ENCODE data around the gene PPP1CC. TPM values are rescaled to one million over a fixed set of nuclear protein-coding genes. Genes with fewer than 3 reads are reported as not detected.
A peak's percentile ranks its signal among the peaks of the same experiment; 100 is the strongest.

PPP1CC gene
- polyA plus RNA-seq, 1 of the 3 experiments (the other 2 are of a cell fraction), result 62.0 TPM

DNA sequence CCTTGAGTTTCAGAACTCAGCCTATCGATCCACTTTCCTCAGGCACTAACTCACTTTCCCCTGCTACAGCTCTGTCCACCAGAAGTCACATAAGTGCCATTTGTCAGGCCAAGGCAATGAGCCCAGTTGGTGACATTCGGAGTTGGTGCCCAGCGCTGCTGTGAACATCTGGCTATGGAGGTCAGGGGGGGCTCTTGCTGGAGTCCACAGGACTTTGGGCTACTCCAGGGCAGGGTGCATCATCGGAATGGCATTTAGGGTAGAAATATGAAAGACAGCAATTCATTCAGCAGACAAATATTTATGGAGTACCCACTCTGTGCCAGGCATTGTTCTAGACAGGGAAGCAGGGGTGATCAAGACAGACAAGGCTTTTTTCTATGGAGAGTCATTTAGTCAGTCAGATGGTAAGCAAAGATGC, 1.5 kb upstream of the PPP1CC start (continued):
- TF ChIP-seq PBX3 (IDR thresholded peaks at IDR 0.05), result peak; percentile 88

DNA sequence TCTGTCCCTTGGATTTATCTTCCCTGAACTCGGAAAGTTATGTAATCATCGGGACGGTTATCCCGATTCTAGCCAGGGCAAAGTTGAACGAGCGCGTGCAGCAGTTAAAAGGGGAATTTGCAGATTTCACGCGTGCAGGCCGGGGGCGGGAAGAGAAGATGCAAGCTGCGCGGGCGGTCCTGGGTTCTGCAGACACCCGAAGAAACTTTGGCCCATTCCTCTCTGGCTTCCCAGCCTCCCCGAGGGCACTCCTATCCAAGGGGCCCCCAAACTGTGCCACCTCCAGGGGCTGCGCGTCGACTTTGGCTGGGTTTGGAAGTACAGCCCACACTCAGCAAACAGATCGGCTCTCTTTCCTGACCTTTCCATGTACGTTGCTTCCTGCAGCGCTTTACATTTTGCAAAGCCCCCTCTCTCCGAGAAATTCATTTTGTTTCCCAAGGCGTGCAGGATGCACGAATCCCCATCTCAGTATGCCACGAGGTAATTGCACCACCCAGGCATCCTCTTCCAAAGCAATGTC, 941 bp upstream of the PPP1CC start:
- Histone ChIP-seq H3K79me2 (ENCODE audit: insufficient read depth) (peaks cover 41% of the 10 kb centered on the region), H2AFZ (ENCODE audit: low read depth) (peak overlapping the region; percentile 99), H3K27ac (ENCODE audit: low read depth in 2 of 2, low read length in 1 of 2) (peak overlapping the region; percentile 49 to 70; a peak in 3 of 4 replicates), H3K9me3 (no peaks in the 10 kb centered on the region), H3K9ac (peak overlapping the region; percentile 66; the same call in 1 of the 2 replicates), H3K36me3 (replicated peaks in 1 of 2; ENCODE audit: control insufficient read depth in 1 of 2, insufficient read depth in 2 of 2, low read length in 1 of 2) (peaks cover 0 to 6% of the 10 kb centered on the region in 2 experiments), H3K9me2 (no peaks in the 10 kb centered on the region), H3F3A (replicated peaks; ENCODE audit: insufficient read depth) (peaks cover 20% of the 10 kb centered on the region), H3K4me2 (peak overlapping the region; percentile 94), H3K4me1 (ENCODE audit: control insufficient read depth in 1 of 2, insufficient read depth in 2 of 2, low read depth in 1 of 2, low read length in 1 of 2) (peaks cover 14 to 25% of the 10 kb centered on the region in 2 experiments), H3K4me3 (ENCODE audit: low read depth in 2 of 2, low read length in 1 of 2) (peak overlapping the region; percentile 64 to 79), H3K27me3 (ENCODE audit: insufficient read depth) (no peaks in the 10 kb centered on the region), H4K20me1 (ENCODE audit: insufficient read depth) (peaks cover 36% of the 10 kb centered on the region)
- TF ChIP-seq REST (IDR thresholded peaks at IDR 0.05; ENCODE audit: low read depth, low read length), result no peak
- no peak for TF ChIP-seq GATA2 (CRISPR knock-in tag; IDR thresholded peaks at IDR 0.05)
- TF ChIP-seq YY1 (IDR thresholded peaks at IDR 0.05; ENCODE audit: low read depth), result peak; percentile 5; the same call in 1 of the 2 replicates
- no peak for TF ChIP-seq ELF1 (IDR thresholded peaks at IDR 0.05)
- TF ChIP-seq MAX (IDR thresholded peaks at IDR 0.05; ENCODE audit: low read depth), result peak; percentile 60; the same call in 1 of the 2 replicates
- 13% methylated on average over 26 of the region's 26 CpGs for WGBS (ENCODE audit: low lambda C conversion rate)
- CTCF ChIA-PET, result interaction anchor here (1.3 to 4.6 kb wide), 2 partner anchors 83 to 144 kb away, joined by 7 to 15 read pairs; no protein-coding TSS in a partner anchor
- POLR2A ChIA-PET, result interaction anchor here (0.6 to 2.0 kb wide), 2 partner anchors 56 to 130 kb away, joined by 3 to 8 read pairs; partner anchors contain the start of gene TCTN1
- DNase-seq, result peak; percentile 24

DNA sequence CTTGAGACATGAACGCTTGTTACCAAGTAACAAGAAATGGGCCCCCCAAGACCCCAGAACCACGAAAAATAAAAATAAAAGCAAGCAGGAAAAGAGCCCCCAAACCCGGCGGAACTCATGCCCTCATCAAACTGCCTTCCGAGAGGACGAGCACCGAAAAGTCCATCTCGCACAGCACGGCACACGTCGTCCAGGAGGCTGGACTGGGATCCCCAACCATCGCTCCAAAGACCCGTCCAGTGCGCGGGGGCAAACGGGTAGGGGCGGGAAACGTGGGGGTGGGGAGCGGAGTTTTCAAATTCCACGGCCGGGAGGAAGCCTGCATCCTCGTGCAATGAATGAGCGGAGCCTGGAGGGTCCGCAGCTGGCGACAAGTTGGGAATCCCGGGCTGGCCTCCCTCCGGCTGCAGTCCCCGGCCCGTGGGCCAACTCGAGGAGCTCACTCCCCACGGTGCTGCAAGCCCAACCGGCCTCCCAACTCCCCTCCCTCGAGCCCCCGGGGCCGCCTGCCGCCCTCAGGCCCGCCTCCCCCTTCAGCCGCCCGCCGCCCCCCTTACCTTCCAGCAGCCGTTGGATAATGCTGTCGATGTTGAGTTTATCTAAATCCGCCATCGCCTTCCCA, 484 bp downstream of the PPP1CC start:
- H2AFZ ChIP-seq (ENCODE audit: low read depth), result no peak overlapping the region
- peaks cover 50% of the 10 kb centered on the region for H4K20me1 ChIP-seq (ENCODE audit: insufficient read depth)
- peaks cover 55% of the 10 kb centered on the region for H3K79me2 ChIP-seq (ENCODE audit: insufficient read depth)
- H3K9ac ChIP-seq, result peak overlapping the region; percentile 91
- H3F3A ChIP-seq (replicated peaks; ENCODE audit: insufficient read depth), result peaks cover 20% of the 10 kb centered on the region
- peak overlapping the region; percentile 78 for H3K4me2 ChIP-seq
- peak overlapping the region; percentile 75 to 85 for H3K27ac ChIP-seq (ENCODE audit: low read depth in 2 of 2, low read length in 1 of 2)
- DNase-seq, result no peak
- POLR2A ChIA-PET, result interaction anchor here (0.6 to 2.0 kb wide), 3 partner anchors 9 to 129 kb away, joined by 3 to 8 read pairs (median 4); partner anchors contain the start of gene TCTN1
- no peaks in the 10 kb centered on the region for H3K27me3 ChIP-seq (ENCODE audit: insufficient read depth)
- no peaks in the 10 kb centered on the region for H3K9me2 ChIP-seq
- peaks cover 0 to 11% of the 10 kb centered on the region in 2 experiments for H3K36me3 ChIP-seq (replicated peaks in 1 of 2; ENCODE audit: control insufficient read depth in 1 of 2, insufficient read depth in 2 of 2, low read length in 1 of 2)
- no peaks in the 10 kb centered on the region for H3K9me3 ChIP-seq
- H3K4me3 ChIP-seq (ENCODE audit: low read depth in 2 of 2, low read length in 1 of 2), result peak overlapping the region; percentile 71 to 79
- TF ChIP-seq, protein P1, sequence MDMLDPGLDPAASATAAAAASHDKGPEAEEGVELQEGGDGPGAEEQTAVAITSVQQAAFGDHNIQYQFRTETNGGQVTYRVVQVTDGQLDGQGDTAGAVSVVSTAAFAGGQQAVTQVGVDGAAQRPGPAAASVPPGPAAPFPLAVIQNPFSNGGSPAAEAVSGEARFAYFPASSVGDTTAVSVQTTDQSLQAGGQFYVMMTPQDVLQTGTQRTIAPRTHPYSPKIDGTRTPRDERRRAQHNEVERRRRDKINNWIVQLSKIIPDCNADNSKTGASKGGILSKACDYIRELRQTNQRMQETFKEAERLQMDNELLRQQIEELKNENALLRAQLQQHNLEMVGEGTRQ (IDR thresholded peaks at IDR 0.05; ENCODE audit: borderline replicate concordance, low read depth, low read length), result no peak
- peak; percentile 1; the same call in 1 of the 2 replicates for TF ChIP-seq MXI1 (IDR thresholded peaks at IDR 0.05; ENCODE audit: low read depth, low read length)
- peaks cover 26 to 29% of the 10 kb centered on the region in 2 experiments for H3K4me1 ChIP-seq (ENCODE audit: control insufficient read depth in 1 of 2, insufficient read depth in 2 of 2, low read depth in 1 of 2, low read length in 1 of 2)
- CTCF ChIA-PET, result interaction anchor here (4.6 kb wide), 1 partner anchor 146 kb away, joined by 15 read pairs; no protein-coding TSS in a partner anchor
- WGBS (ENCODE audit: low lambda C conversion rate), result 1% methylated on average over 19 of the region's 44 CpGs

Measured in SK-N-SH (cell line).